Hepatocyte (in vitro differentiated cells): ENCODE results near the gene LVRN. TPM values are rescaled to one million over a fixed set of nuclear protein-coding genes. Genes with fewer than 3 reads are reported as not detected.

Experiments used
- DNase-seq: peaks from one replicate; pipeline ENCODE4 v3.0.0-alpha.2; 2016; ENCODE audit warnings: low spot score
- H2AFZ ChIP-seq: fragments of 200-600 bp; sonication (generic); 2 replicates; pipeline ENCODE4 v1.6.0; 2016; ENCODE audit warnings: antibody characterized with exemption, mild to moderate bottlenecking
- H3K27ac ChIP-seq: fragments of 200-600 bp; sonication (generic); 2 replicates; pipeline ENCODE4 v1.5.1; 2016; ENCODE audit warnings: mild to moderate bottlenecking
- H3K27me3 ChIP-seq: fragments of 200-600 bp; sonication (generic); 2 replicates; pipeline ENCODE4 v1.6.1; 2016
- H3K36me3 ChIP-seq: fragments of 200-600 bp; sonication (generic); replicated peaks from 2 replicates; pipeline ENCODE4 v1.5.1; 2016; ENCODE audit warnings: low read depth; ENCODE audit not compliant: insufficient read depth
- H3K4me1 ChIP-seq: fragments of 200-600 bp; sonication (generic); 2 replicates; pipeline ENCODE4 v1.5.1; 2016; ENCODE audit warnings: mild to moderate bottlenecking, moderate library complexity; ENCODE audit not compliant: insufficient read depth
- H3K4me2 ChIP-seq: fragments of 200-600 bp; sonication (generic); 2 replicates; pipeline ENCODE4 v1.6.0; 2016
- H3K4me3 ChIP-seq: fragments of 200-600 bp; sonication (generic); 2 replicates; pipeline ENCODE4 v1.5.1; 2016; ENCODE audit warnings: mild to moderate bottlenecking
- H3K79me2 ChIP-seq: fragments of 200-600 bp; sonication (generic); 2 replicates; pipeline ENCODE4 v1.6.0; 2017; ENCODE audit warnings: mild to moderate bottlenecking
- H3K9me2 ChIP-seq: fragments of 200-600 bp; sonication (generic); replicated peaks from 2 replicates; pipeline ENCODE4 v1.6.0; 2017; ENCODE audit warnings: mild to moderate bottlenecking; ENCODE audit not compliant: insufficient read depth
- H3K9me3 ChIP-seq: fragments of 200-600 bp; sonication (generic); 2 replicates; pipeline ENCODE4 v1.5.1; 2016; ENCODE audit warnings: low read depth, mild to moderate bottlenecking
- H4K20me1 ChIP-seq: fragments of 200-600 bp; sonication (generic); 2 replicates; pipeline ENCODE4 v1.6.0; 2016; ENCODE audit warnings: mild to moderate bottlenecking; ENCODE audit not compliant: insufficient read depth, poor library complexity, severe bottlenecking
- CTCF ChIP-seq: fragments of 200-600 bp; sonication (generic); IDR thresholded peaks from 2 replicates; pipeline ENCODE4 v1.5.1; 2016; ENCODE audit warnings: antibody characterized with exemption, mild to moderate bottlenecking; ENCODE audit not compliant: poor library complexity
- EZH2 ChIP-seq: fragments of 200-600 bp; sonication (generic); IDR thresholded peaks from 2 replicates; pipeline ENCODE4 v1.6.1; 2016; ENCODE audit warnings: antibody characterized with exemption, mild to moderate bottlenecking, borderline replicate concordance
- EZH2phosphoT487 ChIP-seq: fragments of 200-600 bp; sonication (generic); IDR thresholded peaks from one replicate; pipeline ENCODE4 v1.6.1; 2018; ENCODE audit warnings: antibody characterized with exemption, mild to moderate bottlenecking, low read depth, moderate library complexity; ENCODE audit not compliant: unreplicated experiment, severe bottlenecking
- WGBS: methylation state at CpG from one replicate; pipeline ENCODE4 v1.1.6; 2016; ENCODE audit warnings: low lambda C conversion rate; ENCODE audit errors: missing lambda C conversion rate; 5-methylcytosine and 5-hydroxymethylcytosine counted together
- polyA plus RNA-seq: library from polyadenylated mRNA; unstranded; fragments of >200 nt; fragmentation: Nextera tagmentation; extraction: Ambion mirVana; gene quantifications from 2 replicates; pipeline ENCODE4 v1.2.1, GENCODE V29; 2016
- total RNA-seq: library from RNA; depleted of rRNA; stranded (reverse); fragments of >200 nt; gene quantifications from 2 replicates; pipeline ENCODE4 v1.2.3, GENCODE V29; 2014

The LVRN gene
- total and polyA plus RNA-seq, 2 experiments from 2014 or later, result 0.43 TPM; not detected in 1

DNA sequence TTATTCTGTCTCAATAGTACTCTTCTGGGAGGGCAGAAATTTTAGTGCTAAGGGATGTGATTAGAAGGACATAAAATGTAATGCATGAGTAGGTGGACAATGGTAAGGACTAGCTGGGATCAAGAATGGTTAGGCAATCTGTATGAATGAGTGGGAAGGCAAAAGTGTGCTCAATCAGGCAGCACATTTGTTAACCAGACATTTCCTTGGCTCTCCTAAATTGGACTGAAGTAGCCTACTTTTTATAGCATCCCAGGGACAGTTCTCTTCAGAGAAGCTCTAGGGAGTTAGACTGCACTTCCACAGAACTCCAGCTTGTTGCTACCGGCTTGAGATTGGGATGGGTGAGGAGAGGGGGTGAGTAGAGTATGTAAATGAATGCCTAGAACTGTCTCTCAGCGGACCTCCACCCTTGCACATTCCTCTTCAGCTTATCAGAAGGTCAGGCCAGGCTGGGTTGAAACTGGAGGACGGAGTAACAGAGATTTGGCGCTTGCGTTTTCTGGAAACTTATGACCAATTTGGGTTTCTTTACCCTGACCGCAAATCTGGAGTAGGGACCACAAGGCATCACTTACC, 51.0 kb downstream of the LVRN start:
- TF ChIP-seq EZH2 (no peak), EZH2phosphoT487 (no peak), CTCF (no peak)
- Histone ChIP-seq H3K36me3 (no peaks in the 10 kb centered on the region), H4K20me1 (no peaks in the 10 kb centered on the region)

GRCh38 chr5:116013936-116014335, 51.7 kb downstream of the LVRN start:
- Histone ChIP-seq H3K27me3 (no peaks in the 10 kb centered on the region), H3K27ac (no peak overlapping the region), H3K4me1 (no peaks in the 10 kb centered on the region), H3K9me3 (no peaks in the 10 kb centered on the region), H3K79me2 (no peaks in the 10 kb centered on the region), H3K36me3 (no peaks in the 10 kb centered on the region), H3K4me2 (no peak overlapping the region), H4K20me1 (no peaks in the 10 kb centered on the region), H3K4me3 (no peak overlapping the region), H3K9me2 (no peaks in the 10 kb centered on the region), H2AFZ (no peak overlapping the region)
- DNase-seq, result no peak
- TF ChIP-seq EZH2 (no peak), CTCF (no peak), EZH2phosphoT487 (no peak)

More for the DNA sequence above, 51.0 kb downstream of the LVRN start:
- Histone ChIP-seq H3K4me1 (no peaks in the 10 kb centered on the region), H3K4me2 (no peak overlapping the region), H3K4me3 (no peak overlapping the region), H3K79me2 (no peaks in the 10 kb centered on the region), H3K27me3 (no peaks in the 10 kb centered on the region), H2AFZ (no peak overlapping the region), H3K9me3 (no peaks in the 10 kb centered on the region), H3K27ac (no peak overlapping the region), H3K9me2 (no peaks in the 10 kb centered on the region)
- DNase-seq, result no peak
- 69% methylated on average over 6 of the region's 6 CpGs for WGBS

GRCh38 chr5:116023619-116024018, 61.3 kb downstream of the LVRN start:
- Histone ChIP-seq H3K9me3 (no peaks in the 10 kb centered on the region), H3K4me2 (no peak overlapping the region), H2AFZ (no peak overlapping the region), H3K4me1 (no peaks in the 10 kb centered on the region), H3K79me2 (no peaks in the 10 kb centered on the region), H4K20me1 (no peaks in the 10 kb centered on the region), H3K27ac (no peak overlapping the region), H3K36me3 (no peaks in the 10 kb centered on the region), H3K4me3 (no peak overlapping the region), H3K27me3 (no peaks in the 10 kb centered on the region), H3K9me2 (no peaks in the 10 kb centered on the region)
- TF ChIP-seq EZH2 (no peak), CTCF (no peak), EZH2phosphoT487 (no peak)
- DNase-seq, result no peak

- no peak overlapping the region for H3K27ac ChIP-seq
- no peaks in the 10 kb centered on the region for H3K4me1 ChIP-seq
- H3K36me3 ChIP-seq, result no peaks in the 10 kb centered on the region
- no peaks in the 10 kb centered on the region for H3K79me2 ChIP-seq
- H4K20me1 ChIP-seq, result no peaks in the 10 kb centered on the region
- H3K27me3 ChIP-seq, result no peaks in the 10 kb centered on the region
- H3K9me2 ChIP-seq, result no peaks in the 10 kb centered on the region
- TF ChIP-seq EZH2phosphoT487 (no peak), EZH2 (no peak), CTCF (no peak)
- no peak for DNase-seq
- no peak overlapping the region for H3K4me3 ChIP-seq
- 64% methylated on average over 1 of the region's 1 CpG for WGBS
- no peaks in the 10 kb centered on the region for H3K9me3 ChIP-seq
- H2AFZ ChIP-seq, result no peak overlapping the region
- no peak overlapping the region for H3K4me2 ChIP-seq
These were observed 63.6 kb downstream of the LVRN start for GRCh38 chr5:116025866-116026265.
